Activated CD4-positive, alpha-beta T cell treated with anti-CD3 and anti-CD28 coated beads for 48 hours (primary cell): Measurements from ENCODE around the gene RUFY4.
"Not testable (repeated sequence)": the region's sequence is repeated elsewhere in the genome, so short reads cannot be mapped to it uniquely, and the experiment has no call there.

Source experiments
- DNase-seq: peaks from one replicate; pipeline ENCODE4 v3.0.0-alpha.2; 2020

The RUFY4 gene

DNA sequence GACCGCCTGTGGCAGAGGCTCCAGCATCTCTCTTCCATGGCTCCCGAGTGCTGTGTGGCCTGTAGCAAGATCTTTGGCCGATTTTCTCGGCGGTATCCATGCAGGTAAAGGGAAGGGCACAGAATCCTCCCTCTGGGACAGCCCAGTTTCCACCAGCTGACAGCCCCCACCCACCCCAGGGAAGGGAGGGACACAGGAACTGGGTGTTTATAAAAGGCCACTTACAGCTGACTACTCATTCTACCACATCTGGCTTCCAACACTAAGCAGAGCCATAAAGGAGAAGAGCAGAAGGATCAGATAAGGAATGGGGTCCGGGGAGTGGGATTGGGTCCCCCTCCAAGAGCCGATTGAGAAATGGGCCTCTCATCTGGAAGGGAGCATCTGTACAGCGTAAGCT lies 20.2 kb downstream of the RUFY4 start:
- no peak for DNase-seq

DNA sequence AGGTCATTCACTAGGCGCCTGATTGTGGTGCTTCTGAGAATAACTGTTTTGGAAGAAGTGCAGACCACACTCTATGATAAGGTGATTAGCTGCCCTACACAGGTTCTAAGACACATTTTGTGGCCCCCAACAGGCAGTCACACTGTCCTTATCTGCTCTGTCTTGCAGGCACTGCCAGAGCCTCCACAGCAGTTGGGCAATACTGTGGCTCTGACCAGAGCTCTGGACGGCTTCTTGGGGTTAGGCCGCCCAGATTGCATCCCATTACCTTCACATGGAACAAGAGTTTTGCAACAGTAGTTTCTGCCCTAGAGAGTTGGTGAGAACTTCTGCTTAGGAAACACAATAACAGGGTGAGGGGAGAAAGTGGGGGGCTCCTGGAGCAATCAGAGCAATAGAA lies 22.7 kb downstream of the RUFY4 start:
- DNase-seq, result no peak

DNA sequence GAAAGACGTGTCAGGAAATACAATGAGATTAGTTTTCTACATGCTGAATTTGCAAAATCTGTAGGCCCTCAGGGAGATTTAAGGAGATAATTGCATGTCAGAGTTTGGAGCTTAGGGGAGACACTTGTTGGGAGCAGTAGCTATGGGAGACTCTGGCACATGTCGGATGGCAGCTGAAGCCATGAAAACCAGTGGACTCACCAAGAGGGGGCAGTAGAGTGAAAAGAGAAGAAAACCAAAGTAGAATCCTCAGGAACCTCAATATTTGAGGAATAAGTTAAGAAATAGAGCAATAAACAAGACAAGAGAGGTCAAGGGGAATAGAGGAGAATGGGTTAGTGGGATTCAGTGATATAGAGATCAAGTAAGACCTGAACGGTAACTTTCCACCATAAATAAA lies 24.8 kb downstream of the RUFY4 start:
- DNase-seq, result no peak

DNA sequence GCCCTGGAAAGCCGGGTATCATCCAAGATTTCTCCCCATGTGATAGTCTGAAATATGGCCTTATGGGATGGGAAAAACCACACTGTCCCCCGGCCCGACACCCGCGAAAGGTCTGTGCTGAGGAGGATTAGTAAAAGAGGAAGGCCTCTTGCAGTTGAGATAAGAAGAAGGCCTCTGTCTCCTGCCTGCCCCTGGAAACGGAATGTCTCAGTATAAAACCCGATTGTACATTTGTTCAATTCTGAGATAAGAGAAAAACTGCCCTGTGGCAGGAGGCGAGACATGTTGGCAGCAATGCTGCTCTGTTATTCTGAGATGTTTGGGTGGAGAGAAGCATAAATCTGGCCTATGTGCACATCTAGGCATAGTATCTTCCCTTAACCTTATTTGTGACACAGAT lies 26.8 kb downstream of the RUFY4 start:
- no peak for DNase-seq

DNA sequence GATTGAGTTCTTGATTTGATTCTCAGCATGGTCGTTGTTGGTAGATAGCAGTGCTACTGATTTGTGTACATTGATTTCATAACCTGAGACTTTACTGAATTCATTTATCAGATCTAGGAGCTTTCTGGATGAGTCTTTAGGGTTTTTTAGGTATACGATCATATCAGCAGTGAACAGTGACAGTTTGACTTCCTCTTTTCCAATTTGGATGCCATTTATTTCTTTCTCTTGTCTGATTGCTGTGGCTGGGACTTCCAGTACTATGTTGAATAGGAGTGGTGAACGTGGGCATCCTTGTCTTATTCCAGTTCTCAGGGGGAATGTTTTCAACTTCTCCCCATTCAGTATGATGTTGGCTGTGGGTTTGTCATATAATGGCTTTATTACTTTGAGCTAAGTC lies 28.9 kb downstream of the RUFY4 start:
- no peak for DNase-seq

DNA sequence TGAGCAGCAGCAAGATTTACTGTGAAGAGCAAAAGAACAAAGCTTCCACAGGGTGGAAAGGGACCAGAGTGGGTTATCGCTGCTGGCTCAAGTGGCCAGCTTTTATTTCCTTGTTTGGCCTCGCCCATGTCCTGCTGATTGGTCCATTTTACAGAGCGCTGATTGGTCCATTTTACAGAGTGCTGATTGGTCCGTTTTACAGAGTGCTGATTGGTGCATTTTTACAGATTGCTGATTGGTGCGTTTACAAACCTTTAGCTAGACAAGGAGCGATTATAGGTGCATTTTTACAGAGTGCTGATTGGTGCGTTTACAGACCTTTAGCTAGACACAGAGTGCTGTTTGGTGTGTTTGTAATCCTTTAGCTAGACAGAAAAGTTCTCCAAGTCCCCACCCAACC lies 39.8 kb downstream of the RUFY4 start:
- DNase-seq, result not testable (repeated sequence)

DNA sequence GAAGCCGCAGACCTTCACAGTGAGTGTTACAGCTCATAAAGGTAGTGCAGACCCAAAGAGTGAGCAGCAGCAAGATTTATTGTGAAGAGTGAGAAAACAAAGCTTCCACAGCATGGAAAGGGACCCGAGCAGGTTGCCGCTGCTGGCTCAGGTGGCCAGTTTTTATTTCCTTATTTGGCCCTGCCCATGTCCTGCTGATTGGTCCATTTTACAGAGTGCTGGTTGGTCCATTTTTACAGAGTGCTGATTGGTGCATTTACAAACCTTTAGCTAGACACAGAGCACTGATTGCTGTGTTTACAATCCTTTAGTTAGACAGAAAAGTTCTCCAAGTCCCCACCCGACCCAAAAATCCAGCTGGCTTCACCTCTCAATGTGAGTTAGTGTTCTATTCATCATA lies 52.7 kb downstream of the RUFY4 start:
- DNase-seq, result not testable (repeated sequence)

DNA sequence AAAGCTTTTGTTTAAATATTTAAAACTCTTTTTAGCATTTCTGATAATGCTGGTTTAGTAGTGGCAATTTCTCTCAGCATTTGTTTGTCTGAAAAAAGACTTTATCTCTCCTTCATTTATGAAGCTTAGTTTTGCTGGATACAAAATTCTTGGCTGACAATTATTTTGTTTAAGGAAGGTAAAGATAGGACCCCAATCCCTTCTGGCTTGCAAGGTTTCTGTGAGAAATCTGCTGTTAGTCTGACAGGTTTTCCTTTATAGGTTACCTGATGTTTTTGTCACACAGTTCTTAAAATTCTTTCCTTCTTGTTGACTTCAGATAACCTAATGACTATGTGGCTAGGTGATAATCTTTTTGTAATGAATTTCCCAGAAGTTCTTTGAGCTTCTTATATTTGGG lies 53.2 kb downstream of the RUFY4 start:
- DNase-seq, result not testable (repeated sequence)

DNA sequence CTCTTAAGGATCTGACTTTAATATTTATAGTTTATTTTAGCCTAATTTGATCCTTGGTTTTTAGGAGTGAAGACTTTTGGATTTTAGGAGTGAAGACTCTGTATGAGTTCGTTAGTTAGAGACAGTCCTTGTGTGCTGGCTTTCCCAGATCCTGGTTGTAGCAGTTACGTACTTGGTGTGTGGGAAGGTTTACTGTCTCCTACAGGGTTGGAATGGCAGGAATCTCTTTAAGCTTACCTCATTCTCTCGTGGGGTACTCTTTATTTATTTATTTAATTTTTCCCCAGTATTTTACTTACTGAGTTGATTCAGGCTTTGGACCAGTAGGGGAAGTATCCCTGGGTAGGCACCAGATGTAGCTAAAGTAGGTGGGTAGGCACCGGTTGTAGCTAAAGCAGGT lies 54.9 kb downstream of the RUFY4 start:
- no peak for DNase-seq

DNA sequence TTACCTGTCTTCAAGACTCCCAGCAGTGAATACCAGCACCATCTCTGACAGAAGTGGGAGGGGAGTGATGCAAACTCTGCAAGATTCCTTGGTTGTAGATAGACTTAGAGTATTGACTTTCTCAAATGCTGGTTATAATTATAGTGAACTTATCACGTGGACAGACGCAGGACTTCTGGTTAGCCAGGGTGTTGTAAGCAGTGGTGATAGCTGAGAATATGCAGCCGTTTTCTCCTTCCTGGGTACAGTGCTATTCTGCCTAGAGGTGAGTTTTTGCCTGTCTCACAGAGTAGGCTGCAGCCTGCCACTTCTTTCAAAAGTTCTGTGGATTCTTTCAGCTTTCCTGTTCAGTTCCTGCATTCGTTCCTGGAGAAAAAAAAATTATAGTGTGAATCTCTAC lies 56.0 kb downstream of the RUFY4 start:
- DNase-seq, result no peak

DNA sequence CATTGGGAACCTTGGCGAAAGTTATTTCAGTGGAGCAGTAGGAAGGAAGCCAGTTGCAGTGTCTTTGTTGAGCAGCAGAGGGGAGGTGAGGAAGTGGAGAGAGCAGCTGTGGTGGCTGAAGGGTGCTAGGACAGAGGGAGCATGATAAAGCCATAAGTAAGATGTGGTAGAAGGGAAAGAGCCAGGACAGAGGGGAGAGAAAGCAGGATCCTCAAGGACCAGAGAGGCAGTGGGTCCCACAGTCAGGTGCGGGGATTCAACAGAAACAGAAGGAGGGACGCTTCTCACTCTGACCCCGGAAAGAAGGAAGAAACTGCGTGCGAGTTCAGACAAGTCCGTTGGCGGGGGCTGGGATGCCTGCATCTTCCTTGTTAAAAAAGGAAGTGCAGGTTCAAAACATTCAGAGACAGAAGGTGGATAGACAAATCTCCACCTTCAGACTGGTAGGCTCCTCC lies 56.6 kb downstream of the RUFY4 start, which contains the start of gene CXCR2:
Gene CXCR2 (plus strand): TSS at position 403 of the 455 bp plus-strand sequence. CDS start 8,774 bp downstream, outside the sequence.
- DNase-seq, result no peak

DNA sequence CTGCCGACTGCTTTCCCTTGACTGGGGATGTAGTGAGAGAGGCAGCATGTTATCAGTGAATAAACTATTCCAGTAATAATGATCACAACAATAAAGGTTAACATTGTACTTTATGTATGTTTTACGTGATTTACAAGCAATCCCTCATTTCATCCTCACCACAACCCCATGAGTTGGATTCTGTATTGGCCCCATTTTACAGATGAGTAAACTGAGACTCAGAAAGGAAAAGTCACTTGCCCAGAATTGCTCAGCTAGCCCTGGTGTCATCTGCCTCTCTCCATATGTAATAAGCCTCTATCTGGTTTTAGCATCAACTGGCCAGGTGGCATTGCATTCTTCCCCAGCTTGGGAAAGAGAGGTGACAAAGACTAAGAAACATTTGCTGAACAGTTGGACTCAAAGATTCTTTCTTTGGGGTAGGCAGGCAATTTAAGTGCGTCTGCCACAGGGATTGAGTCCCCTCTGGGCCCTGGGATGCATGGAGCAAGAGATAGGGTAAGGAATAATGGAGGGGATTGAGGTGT lies 58.9 kb downstream of the RUFY4 start:
- no peak for DNase-seq

DNA sequence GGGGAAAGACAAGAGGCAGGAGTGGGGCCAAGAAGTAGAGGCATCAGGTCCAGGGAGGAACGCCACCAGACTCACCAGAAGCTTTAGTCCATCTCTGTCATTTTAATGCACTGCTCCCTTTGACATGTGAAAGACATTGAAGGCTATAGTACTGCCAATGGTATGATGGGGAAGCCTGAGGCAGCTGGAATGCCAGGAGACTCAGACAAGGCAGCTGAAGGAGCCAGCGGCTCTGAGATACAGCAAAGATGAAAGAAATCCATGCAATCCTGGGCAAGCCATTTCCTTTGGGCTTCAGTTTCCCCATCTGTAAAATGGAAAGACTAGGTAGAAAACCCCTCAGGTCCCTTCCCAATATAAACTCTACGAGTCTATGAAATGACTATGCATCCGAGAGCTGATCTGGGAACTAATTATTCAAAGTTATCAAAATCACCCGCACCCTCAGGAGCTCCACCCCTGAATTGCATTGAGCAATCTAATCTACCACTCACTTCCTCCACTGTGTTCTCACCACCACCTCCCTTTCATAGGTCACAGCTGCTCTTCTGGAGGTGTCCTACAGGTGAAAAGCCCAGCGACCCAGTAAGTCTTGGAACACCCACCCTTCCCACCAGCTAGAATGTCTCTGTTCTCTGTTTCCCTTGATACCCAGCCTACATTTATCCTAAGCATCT lies 59.9 kb downstream of the RUFY4 start:
- DNase-seq, result no peak

DNA sequence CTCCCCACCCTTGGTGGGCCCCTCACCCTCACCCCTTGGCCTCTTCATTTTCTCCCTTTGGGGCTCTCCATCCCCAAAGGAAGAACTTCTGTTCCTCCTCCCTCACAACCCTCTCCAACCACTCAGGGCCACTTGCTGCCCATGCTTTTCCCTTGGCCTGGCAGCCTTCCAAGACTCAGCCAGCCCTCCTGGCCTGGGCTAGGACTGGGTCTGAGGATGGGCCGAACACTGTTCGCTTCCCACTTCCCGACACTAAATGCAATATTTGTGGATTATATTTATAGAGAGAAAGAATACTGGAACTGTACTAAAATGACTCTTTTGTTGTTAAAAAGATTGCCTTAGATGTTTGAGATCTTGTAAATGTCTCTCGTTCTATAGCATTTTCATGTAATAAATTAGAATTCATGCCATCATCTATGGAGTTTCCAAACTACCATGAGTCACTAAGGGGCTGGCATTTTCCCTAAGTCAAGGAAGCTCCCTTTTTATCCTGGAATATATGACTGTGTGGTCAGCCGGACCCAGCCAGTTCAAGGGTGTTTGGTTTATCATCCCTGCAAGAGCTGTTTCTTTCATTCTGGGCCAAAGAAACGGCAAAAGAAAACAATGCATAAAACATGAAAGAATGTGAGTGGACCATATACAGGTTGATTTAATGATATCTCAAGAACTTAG lies 60.5 kb downstream of the RUFY4 start:
- no peak for DNase-seq

DNA sequence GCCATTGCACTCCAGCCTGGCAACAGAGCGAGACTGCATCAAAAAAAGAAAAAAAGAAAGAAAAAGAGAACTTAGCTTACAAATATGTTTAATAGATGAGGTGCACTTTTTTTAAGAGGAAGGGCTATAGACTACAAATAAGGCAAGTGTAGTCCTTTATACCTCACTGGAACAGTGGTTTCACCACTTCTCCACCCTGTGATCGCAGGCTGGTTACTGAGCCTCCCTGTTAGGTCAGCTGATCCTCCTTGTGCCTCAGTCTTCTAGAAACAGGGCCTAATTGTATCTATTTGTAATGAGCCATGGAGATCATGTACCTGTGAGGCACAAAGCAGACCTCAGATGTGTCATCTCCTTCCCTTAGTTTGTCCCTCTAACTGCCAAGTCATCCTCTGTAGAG lies 61.3 kb downstream of the RUFY4 start:
- no peak for DNase-seq

DNA sequence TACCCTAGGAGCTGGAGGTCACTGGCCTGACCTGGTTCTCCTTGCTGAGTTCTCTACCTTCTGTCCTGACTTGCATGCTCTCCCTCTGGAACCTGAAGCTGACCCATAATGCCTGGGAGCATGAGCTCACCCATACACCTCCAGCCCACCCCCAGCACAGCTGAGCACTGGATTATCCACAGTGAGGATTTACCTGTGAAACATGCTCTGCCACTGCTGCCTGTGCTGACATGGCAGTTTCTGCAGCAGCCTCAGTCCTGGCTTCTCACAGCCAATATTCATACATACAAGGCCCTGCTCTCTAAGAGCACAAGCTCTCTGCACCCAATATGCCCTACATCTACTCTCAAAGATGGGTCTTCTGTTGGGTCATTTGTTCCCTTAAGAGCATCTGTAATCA lies 61.8 kb downstream of the RUFY4 start:
- DNase-seq, result no peak

DNA sequence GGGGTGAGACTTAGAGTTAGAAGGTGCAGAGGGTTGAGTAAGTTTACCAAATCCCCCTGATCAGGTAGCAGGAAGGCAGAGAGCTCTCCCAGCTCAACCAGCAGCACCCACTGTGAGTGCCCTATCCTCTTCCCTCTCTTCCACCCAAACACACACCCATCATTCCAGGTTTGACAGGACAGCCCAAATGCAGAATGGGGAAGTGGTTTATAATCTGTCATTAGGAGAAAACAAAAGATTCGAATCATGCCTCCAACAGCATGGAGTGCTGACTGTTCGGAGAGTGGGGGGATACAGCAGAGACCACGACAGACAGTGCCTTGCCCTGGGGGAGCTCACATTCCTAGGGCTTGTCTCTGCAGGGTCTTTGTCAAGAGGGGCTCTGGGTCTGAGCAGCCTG lies 68.5 kb downstream of the RUFY4 start:
- DNase-seq, result no peak

DNA sequence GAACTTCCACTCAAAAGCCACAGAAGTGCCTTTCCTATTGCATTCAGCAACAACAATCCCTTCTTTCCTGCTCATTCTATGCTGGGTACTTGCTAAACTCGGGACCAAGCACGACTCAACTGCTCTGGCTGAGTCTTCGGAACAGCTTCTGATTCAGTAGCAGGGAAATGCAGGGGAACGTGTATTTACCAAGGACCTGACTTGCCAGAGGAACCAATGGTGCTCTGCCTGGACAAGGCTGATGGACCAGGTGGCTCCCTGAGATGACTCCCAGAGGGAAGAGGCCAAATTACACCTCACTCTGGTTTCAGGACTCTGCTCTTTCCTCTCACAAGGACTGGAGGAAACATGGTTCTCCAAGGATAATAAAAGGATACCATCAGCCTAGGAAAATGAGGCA lies 69.0 kb downstream of the RUFY4 start:
- DNase-seq, result no peak
